HepG2 (cell line): ENCODE results near the gene RSAD1. TPM values are rescaled to one million over a fixed set of nuclear protein-coding genes. Genes with fewer than 3 reads are reported as not detected.
A peak's percentile ranks its signal among the peaks of the same experiment; 100 is the strongest.

Experiments
- FOXO1 ChIP-seq: sonication (generic); formaldehyde crosslinking; IDR thresholded peaks from 2 replicates; pipeline ENCODE4 v1.4.0; 2020; ENCODE audit warnings: missing genetic modification reagents
- KLF15 ChIP-seq: sonication (generic); formaldehyde crosslinking; IDR thresholded peaks from 2 replicates; pipeline ENCODE4 v1.8.1; 2023; ENCODE audit warnings: borderline replicate concordance, mild to moderate bottlenecking, inconsistent platforms, missing genetic modification reagents, mixed read lengths
- MED13 ChIP-seq: sonication (generic); formaldehyde crosslinking; IDR thresholded peaks from 2 replicates; pipeline ENCODE4 v1.5.0; 2020; ENCODE audit warnings: missing genetic modification reagents
- REPIN1 ChIP-seq: sonication (generic); formaldehyde crosslinking; IDR thresholded peaks from 2 replicates; pipeline ENCODE4 v1.8.0; 2022; ENCODE audit warnings: missing genetic modification reagents, low read depth, mild to moderate bottlenecking, borderline replicate concordance
- SALL1 ChIP-seq: sonication (generic); formaldehyde crosslinking; IDR thresholded peaks from 2 replicates; pipeline ENCODE4 v1.8.0; 2022; ENCODE audit warnings: mild to moderate bottlenecking, missing genetic modification reagents
- SKI ChIP-seq: fragments of 450-650 bp; IDR thresholded peaks from one replicate; pipeline ENCODE4 v1.6.1; 2018; ENCODE audit warnings: mild to moderate bottlenecking; ENCODE audit not compliant: partially characterized antibody
- SOX5 ChIP-seq: IDR thresholded peaks from 2 replicates; pipeline ENCODE4 v1.6.1; 2016; ENCODE audit warnings: borderline replicate concordance
- SRF ChIP-seq: IDR thresholded peaks from 2 replicates; pipeline ENCODE4 v1.6.1; 2011; ENCODE audit warnings: mild to moderate bottlenecking, low read depth, low read length, moderate library complexity
- TBX3 ChIP-seq: fragments of 450-650 bp; IDR thresholded peaks from 2 replicates; pipeline ENCODE4 v1.6.1; 2017; ENCODE audit warnings: antibody characterized with exemption, mild to moderate bottlenecking, inconsistent platforms, borderline replicate concordance
- ZBTB3 ChIP-seq: sonication (generic); formaldehyde crosslinking; IDR thresholded peaks from 2 replicates; pipeline ENCODE4 v1.4.0; 2020; ENCODE audit warnings: low read depth, mild to moderate bottlenecking, moderate library complexity, missing genetic modification reagents, borderline replicate concordance
- ZNF350 ChIP-seq: sonication (generic); formaldehyde crosslinking; IDR thresholded peaks from 2 replicates; pipeline ENCODE4 v1.4.0; 2020; ENCODE audit warnings: mild to moderate bottlenecking, low read depth, missing genetic modification reagents, borderline replicate concordance
- ZNF772 ChIP-seq: sonication (generic); formaldehyde crosslinking; IDR thresholded peaks from 2 replicates; pipeline ENCODE4 v1.5.0; 2020; ENCODE audit warnings: mild to moderate bottlenecking, missing genetic modification reagents
- ZNF776 ChIP-seq: sonication (generic); formaldehyde crosslinking; IDR thresholded peaks from 2 replicates; pipeline ENCODE4 v1.4.0; 2020; ENCODE audit warnings: mild to moderate bottlenecking, missing genetic modification reagents
- polyA plus RNA-seq, 8 experiments: library from polyadenylated mRNA; depleted of rRNA in 3 of 8; stranded (reverse) in 7 of 8; unstranded in 1 of 8; fragments of >200 nt; fragmentation: Illumina TruSeq in 4 of 8; extraction: Trizol in 4 of 8; gene quantifications; 2 replicates each; pipeline versions ENCODE4 v1.2.1 to v1.2.3, GENCODE V29; 2011 to 2016; ENCODE audit warnings: low read depth in 4 of 8, missing spikeins in 1 of 8, mixed read lengths in 1 of 8; ENCODE audit not compliant: insufficient read depth in 1 of 8
- total RNA-seq, 5 experiments: library from RNA; depleted of rRNA; stranded (reverse); fragments of >200 nt; fragmentation: Illumina TruSeq; extraction: Trizol; gene quantifications; 2 replicates each; pipeline ENCODE4 v1.2.3, GENCODE V29; 2016; ENCODE audit warnings: low read depth in 1 of 5
- TF ChIP-seq, protein P1 (sequence below): sonication (generic); formaldehyde crosslinking; IDR thresholded peaks from 2 replicates; pipeline ENCODE4 v1.8.0; 2022; ENCODE audit warnings: missing genetic modification reagents, mild to moderate bottlenecking, inconsistent platforms, borderline replicate concordance
- TF ChIP-seq, protein P2 (sequence below): sonication (generic); formaldehyde crosslinking; IDR thresholded peaks from 2 replicates; pipeline ENCODE4 v1.5.0; 2020; ENCODE audit warnings: mild to moderate bottlenecking, missing genetic modification reagents, borderline replicate concordance
- TF ChIP-seq, protein P3 (sequence below): sonication (generic); formaldehyde crosslinking; IDR thresholded peaks from 2 replicates; pipeline ENCODE4 v1.4.0; 2020; ENCODE audit warnings: mild to moderate bottlenecking, missing genetic modification reagents
- TF ChIP-seq, protein P4 (sequence below): sonication (generic); formaldehyde crosslinking; IDR thresholded peaks from 2 replicates; pipeline ENCODE4 v1.5.1; 2020; ENCODE audit warnings: missing genetic modification reagents, mild to moderate bottlenecking, borderline replicate concordance
- TF ChIP-seq, protein P5 (sequence below): IDR thresholded peaks from 2 replicates; pipeline ENCODE4 v1.6.1; 2016; ENCODE audit warnings: missing compliant biosample characterization, missing genetic modification reagents, borderline replicate concordance

RSAD1 gene
- total and polyA plus RNA-seq, 2 of the 13 experiments (the other 11 are each of a cell fraction or from before 2014, with no cell fraction given), result 22.7 to 27.7 TPM

DNA sequence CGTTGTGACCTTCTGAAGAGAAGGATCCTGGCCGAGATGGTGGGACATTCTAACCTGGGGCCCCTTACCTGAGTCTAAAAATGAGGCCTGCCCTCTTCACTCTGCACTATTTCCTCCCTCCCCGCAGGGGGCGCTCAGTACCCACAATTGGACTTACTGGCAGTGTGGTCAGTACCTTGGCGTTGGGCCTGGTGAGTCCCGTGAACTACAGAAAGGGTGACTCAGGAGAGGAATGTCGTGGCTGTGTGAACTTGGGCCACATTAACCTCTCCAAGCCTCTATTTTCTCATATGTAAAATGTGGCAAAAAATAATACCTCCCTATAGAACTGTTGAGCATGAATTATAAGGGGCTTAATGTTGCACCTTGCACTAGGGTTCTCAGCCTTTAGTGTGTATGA lies 3.9 kb downstream of the RSAD1 start (continued):
- TF ChIP-seq TBX3, result no peak
- TF ChIP-seq, protein P1, sequence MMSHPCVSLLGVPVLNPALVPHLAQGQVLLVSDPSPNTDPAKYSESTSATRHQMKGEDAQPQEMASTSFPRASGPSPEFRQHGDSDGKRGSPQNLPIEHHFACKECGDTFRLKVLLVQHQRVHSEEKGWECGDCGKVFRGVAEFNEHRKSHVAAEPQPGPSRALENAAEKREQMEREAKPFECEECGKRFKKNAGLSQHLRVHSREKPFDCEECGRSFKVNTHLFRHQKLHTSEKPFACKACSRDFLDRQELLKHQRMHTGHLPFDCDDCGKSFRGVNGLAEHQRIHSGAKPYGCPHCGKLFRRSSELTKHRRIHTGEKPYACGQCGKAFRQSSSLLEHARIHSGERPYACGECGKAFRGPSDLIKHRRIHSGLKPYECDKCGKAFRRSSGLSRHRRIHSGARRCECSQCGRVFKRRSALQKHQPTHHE (CRISPR knock-in tag), result 0 out of 2 replicates have a peak, but pooled peaks have one; percentile 68
- TF ChIP-seq ZNF350 (CRISPR knock-in tag), result peak; percentile 18; the same call in 1 of the 2 replicates
- TF ChIP-seq SOX5 (CRISPR knock-in tag), result peak; percentile 53; the same call in 1 of the 2 replicates
- TF ChIP-seq REPIN1 (CRISPR knock-in tag), result no peak
- TF ChIP-seq ZNF776 (CRISPR knock-in tag), result no peak
- TF ChIP-seq ZNF772 (CRISPR knock-in tag), result 0 out of 2 replicates have a peak, but pooled peaks have one; percentile 19
- TF ChIP-seq, protein P2, sequence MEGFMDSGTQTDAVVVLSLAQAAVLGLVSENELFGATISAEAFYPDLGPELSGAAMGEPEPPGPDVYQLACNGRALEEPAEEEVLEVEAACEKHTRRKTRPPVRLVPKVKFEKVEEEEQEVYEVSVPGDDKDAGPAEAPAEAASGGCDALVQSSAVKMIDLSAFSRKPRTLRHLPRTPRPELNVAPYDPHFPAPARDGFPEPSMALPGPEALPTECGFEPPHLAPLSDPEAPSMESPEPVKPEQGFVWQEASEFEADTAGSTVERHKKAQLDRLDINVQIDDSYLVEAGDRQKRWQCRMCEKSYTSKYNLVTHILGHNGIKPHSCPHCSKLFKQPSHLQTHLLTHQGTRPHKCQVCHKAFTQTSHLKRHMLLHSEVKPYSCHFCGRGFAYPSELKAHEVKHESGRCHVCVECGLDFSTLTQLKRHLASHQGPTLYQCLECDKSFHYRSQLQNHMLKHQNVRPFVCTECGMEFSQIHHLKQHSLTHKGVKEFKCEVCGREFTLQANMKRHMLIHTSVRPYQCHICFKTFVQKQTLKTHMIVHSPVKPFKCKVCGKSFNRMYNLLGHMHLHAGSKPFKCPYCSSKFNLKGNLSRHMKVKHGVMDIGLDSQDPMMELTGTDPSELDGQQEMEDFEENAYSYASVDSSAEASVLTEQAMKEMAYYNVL (CRISPR knock-in tag), result 0 out of 2 replicates have a peak, but pooled peaks have one; percentile 17
- TF ChIP-seq, protein P3, sequence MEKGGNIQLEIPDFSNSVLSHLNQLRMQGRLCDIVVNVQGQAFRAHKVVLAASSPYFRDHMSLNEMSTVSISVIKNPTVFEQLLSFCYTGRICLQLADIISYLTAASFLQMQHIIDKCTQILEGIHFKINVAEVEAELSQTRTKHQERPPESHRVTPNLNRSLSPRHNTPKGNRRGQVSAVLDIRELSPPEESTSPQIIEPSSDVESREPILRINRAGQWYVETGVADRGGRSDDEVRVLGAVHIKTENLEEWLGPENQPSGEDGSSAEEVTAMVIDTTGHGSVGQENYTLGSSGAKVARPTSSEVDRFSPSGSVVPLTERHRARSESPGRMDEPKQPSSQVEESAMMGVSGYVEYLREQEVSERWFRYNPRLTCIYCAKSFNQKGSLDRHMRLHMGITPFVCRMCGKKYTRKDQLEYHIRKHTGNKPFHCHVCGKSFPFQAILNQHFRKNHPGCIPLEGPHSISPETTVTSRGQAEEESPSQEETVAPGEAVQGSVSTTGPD (CRISPR knock-in tag), result peak; percentile 65; the same call in 1 of the 2 replicates
- TF ChIP-seq, protein P4, sequence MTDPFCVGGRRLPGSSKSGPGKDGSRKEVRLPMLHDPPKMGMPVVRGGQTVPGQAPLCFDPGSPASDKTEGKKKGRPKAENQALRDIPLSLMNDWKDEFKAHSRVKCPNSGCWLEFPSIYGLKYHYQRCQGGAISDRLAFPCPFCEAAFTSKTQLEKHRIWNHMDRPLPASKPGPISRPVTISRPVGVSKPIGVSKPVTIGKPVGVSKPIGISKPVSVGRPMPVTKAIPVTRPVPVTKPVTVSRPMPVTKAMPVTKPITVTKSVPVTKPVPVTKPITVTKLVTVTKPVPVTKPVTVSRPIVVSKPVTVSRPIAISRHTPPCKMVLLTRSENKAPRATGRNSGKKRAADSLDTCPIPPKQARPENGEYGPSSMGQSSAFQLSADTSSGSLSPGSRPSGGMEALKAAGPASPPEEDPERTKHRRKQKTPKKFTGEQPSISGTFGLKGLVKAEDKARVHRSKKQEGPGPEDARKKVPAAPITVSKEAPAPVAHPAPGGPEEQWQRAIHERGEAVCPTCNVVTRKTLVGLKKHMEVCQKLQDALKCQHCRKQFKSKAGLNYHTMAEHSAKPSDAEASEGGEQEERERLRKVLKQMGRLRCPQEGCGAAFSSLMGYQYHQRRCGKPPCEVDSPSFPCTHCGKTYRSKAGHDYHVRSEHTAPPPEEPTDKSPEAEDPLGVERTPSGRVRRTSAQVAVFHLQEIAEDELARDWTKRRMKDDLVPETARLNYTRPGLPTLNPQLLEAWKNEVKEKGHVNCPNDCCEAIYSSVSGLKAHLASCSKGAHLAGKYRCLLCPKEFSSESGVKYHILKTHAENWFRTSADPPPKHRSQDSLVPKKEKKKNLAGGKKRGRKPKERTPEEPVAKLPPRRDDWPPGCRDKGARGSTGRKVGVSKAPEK (CRISPR knock-in tag), result peak; percentile 39; the same call in 1 of the 2 replicates
- TF ChIP-seq ZBTB3 (CRISPR knock-in tag), result no peak
- no peak for TF ChIP-seq KLF15 (CRISPR knock-in tag)
- peak; percentile 49; the same call in 1 of the 2 replicates for TF ChIP-seq SRF
- TF ChIP-seq SALL1, result peak; percentile 70; the same call in 1 of the 2 replicates
- peak; percentile 81 for TF ChIP-seq SKI
- 0 out of 2 replicates have a peak, but pooled peaks have one; percentile 42 for TF ChIP-seq MED13 (CRISPR knock-in tag)
- TF ChIP-seq, protein P5, sequence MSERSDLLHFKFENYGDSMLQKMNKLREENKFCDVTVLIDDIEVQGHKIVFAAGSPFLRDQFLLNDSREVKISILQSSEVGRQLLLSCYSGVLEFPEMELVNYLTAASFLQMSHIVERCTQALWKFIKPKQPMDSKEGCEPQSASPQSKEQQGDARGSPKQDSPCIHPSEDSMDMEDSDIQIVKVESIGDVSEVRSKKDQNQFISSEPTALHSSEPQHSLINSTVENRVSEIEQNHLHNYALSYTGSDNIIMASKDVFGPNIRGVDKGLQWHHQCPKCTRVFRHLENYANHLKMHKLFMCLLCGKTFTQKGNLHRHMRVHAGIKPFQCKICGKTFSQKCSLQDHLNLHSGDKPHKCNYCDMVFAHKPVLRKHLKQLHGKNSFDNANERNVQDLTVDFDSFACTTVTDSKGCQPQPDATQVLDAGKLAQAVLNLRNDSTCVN (CRISPR knock-in tag), result peak; percentile 80; the same call in 1 of the 2 replicates
- peak; percentile 33; the same call in 1 of the 2 replicates for TF ChIP-seq FOXO1 (CRISPR knock-in tag)
